HG03558 (cell line): ENCODE results near the gene USH1C.

Source experiments
- ATAC-seq: cut with Tn5 transposase; IDR thresholded peaks from one replicate; pipeline ENCODE4 v1.9.1; 2021; ENCODE audit warnings: moderate number of reproducible peaks; ENCODE audit not compliant: unreplicated experiment; ENCODE audit errors: extremely low read depth

USH1C gene

DNA sequence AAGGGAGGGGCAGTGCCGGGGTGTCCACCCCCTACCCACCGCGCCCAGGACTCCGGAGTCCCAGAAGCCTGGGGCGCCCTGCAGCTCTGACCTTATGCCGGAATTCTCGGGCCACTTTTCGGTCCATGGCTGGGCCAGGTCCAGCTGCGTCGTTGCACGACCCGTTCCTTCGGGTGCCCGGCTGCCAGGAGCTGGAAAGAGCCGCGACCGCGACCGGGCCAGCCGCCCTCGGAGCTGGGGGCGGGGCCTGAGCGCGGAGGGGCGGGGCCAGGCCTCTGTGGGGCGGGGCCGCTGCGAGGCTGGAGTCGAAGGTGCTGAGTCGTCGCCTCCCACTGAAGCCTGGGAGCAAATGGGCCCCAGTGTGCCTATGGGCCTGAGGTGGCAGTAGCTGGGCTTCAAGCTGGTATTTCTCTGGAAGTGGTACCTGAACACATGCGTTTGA, at the start of gene USH1C:
Gene USH1C (minus strand): TSS at position 236 of the 442 bp plus-strand sequence. CDS start 109 bp downstream, at position 127.
- ATAC-seq, result no peak

DNA sequence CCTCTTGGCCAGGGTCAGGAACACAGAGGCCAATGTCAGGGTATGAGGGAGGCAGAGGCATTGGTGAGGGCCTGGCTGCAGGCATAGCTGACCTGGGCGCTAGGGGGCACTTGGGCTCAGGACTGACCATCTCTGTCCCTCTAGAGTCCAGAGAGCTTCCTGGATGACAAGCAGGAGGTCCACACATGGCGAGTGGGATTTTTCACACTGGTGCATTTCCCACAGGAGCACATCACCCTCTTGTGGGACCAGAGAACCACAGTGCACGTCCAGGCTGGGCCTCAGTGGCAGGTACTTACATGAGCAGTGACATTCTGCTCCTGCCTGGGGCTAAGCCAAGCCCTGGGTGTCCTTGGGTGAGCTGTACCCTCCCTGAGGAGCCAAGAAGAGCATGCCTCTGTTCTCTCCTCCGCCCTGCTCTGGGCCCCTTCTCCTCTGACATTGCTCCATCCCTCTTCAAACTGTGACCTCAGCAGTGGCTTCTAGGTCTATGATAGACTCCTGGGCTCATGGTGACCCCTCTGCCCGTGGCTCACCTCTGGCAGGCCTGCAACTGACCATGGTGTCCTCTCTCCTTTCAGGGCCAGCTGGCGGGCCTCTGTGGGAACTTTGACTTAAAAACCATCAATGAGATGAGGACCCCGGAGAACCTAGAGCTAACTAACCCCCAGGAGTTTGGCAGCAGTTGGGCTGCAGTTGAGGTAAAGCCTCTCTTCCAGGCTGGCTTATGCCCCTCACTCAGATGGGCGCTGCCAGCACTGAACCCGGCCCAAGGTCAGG, 49.4 kb upstream of the USH1C start:
- ATAC-seq, result no peak

DNA sequence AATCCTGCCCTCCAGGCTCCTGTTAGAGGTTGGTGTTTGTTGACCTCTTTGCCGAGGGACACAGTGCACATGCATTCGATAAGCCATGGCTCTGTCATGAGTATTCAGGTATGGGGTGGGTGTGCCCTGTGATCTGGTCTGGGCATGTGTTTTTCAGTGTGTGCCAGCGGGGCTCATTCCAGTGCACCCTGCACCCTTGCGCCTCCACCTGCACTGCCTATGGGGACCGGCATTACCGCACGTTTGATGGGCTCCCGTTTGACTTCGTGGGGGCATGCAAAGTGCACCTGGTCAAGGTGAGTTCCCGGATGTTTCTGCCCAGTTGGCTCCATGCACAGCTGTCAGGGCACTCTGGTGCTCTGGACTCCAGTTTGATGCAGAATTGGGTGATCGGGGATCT, 47.1 kb upstream of the USH1C start:
- no peak for ATAC-seq

DNA sequence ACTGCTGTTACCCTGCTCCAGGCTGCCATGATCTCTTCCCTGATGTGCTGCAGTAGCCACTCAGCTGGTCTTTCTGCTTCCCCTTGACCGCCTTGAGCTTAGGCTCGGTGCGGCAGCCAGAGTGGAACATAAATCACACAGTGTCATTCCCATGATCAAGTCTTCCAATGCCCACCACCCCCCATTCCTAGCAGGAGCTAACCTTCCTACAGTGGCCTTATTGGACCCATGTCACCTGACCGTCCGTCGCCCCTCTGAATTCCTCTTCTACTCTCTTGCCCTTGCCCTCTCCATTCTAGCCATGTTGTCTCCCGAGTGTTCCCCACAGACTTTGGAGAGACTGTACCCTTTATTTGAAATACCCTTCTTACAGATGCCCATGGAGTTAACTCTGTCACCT, 46.2 kb upstream of the USH1C start:
- no peak for ATAC-seq

DNA sequence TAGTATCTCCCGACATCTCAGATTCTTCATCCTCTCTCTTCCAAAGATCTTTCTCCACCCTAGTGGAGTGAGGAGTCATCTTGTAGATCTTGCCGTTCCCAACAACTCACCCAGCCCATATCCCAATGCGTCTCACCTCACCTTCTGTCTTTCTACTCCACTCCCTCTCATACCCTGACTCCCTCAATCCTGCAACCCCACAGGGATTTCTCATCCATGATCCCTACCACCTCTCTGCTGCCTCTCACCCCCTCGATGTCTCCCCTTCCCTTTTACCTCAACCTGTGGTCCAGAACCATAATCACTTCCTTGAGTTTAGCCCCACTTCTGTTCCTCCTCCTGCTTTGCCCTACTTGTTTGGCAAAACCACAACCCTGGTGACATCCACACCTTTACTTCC, 44.5 kb upstream of the USH1C start:
- no peak for ATAC-seq

- no peak for ATAC-seq
Measured at GRCh38 chr11:17588166-17588565, 44.0 kb upstream of the USH1C start.

- ATAC-seq, result no peak
Measured at GRCh38 chr11:17585911-17586695, 41.9 kb upstream of the USH1C start.

- no peak for ATAC-seq
Measured at GRCh38 chr11:17581732-17582053, 37.5 kb upstream of the USH1C start.

DNA sequence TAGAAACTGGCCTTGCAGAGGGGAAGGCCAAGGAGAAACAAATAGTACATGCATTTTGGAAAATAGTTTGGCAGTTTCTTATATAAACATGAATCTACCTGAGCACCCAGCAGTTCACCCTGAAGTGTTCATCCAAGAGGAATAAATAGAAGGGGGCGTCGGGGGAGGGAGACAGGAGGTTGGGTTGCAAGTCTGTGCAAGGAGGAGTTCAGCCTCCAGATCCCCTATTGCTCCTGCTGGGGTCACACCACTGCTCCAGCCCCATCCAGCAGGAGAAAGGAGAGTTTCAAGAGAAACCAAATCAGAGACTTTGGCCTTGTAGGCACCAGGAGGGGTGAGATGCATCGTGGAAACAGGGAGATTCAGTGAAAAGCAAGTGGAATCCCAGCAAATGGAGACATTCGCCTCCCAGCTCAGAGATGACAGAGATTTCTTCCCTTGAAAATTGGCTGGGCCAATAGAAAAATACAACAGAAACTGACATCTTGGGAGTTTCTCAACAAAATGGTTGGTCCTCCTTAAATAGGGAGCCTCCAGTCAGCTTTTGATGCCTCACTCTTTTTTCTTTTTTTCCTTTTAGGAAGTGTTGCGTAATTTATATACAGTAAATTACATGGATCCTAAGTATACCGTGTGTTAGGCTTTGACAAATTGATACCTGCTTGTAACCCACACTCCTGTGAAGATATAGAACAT, 37.0 kb upstream of the USH1C start:
- ATAC-seq, result no peak

- no peak for ATAC-seq
Measured at GRCh38 chr11:17580271-17580670, 36.1 kb upstream of the USH1C start.

DNA sequence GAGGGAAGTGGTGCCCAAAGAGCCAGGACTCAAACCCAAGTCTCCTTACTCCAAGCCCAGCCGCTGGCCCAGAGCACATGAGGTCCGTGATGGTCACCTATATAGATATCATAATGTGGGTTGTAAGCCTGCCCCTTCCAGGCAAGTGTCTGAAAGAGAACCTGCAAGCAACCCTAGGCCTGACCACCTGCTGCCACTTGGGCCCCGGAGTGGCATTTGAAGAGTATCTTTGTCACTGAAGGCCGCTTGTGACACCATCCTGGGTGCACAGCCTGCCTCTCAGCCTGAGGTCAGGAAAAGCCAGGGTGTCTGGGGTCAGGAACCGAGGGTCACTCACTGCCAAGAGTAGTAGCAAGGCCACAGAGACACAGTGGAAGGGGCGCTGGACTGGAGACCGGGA, 35.2 kb upstream of the USH1C start:
- ATAC-seq, result no peak

- no peak for ATAC-seq
Measured at GRCh38 chr11:17578958-17579357, 34.7 kb upstream of the USH1C start.

GRCh38 chr11:17578296-17578695, 34.1 kb upstream of the USH1C start:
- ATAC-seq, result no peak

DNA sequence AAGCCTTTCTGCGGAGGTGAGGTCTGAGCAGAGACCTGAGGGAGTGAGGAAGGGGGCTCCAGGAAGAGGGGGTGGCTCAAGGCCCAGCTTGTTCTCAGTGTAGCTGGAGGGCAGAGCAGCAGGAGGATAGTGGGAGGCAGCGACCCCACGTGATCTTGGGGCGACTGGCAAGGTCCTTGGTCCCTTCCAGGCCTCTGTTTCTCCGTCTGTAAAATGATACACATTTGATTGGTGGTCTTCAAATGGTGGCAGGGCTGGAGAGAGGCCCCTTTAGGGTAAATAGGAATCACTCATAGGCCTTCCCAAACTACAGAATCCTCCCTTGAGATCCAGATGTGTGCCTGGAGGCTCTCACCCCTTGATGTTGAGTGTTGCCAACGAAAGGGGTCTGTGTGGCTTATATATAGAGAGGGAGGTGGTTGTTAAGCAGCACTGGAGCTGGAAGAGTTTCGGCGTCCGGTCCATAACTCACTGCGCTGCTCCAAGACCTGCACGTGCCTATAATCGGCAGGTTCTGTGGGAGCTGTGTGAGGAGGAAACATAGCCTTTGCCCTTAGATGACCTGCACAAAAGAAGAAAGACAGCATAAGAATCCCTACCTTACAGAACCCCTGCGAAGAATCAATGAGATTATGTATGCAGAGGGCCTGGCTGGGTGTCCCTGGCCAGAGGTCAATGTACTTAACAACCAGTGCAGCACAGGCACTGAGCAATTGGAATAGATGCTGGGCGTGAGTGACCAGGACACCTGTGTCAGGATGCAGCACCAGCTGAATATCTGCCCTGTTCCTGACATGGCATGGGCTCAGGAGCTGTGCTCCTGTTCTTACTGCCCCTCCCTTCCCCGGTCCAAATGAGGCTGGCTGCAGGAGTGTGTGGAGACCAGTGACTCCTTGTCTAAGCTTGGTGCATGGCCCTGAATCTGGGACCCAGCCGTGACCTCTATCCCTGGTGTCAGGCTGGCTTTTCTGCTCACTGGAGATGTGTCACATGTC, 31.5 kb upstream of the USH1C start:
- ATAC-seq, result no peak

- ATAC-seq, result no peak
Measured at GRCh38 chr11:17574141-17575091, 30.2 kb upstream of the USH1C start.

DNA sequence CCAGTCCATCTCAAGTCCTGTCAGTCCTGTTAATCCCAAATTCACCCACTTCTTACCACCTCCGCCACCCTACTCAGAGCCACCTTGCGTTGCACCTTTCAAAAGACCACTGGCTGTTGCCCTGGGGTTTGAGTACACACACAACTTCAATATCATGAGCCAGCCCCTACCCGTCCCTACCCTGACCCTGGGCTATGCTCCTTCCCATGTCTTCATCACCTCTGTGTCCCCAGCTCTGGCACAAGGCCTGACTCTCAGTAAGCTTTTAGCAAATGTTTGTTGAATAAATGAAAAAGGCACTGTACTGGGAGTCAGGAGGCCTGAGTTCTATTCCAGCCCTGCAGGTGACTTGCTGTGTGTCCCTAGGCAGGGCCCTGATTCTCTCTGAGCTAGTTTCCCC, 29.3 kb upstream of the USH1C start:
- ATAC-seq, result no peak

- ATAC-seq, result no peak
Measured at GRCh38 chr11:17572791-17573460, 28.7 kb upstream of the USH1C start.

- no peak for ATAC-seq
Measured at GRCh38 chr11:17572359-17572690, 28.1 kb upstream of the USH1C start.
